Adipocyte (in vitro differentiated cells): Measurements from ENCODE around the gene COMMD1.

Source experiments
- DNase-seq: peaks from one replicate; pipeline ENCODE4 v3.0.0-alpha.2; 2015; ENCODE audit warnings: low read depth
- H3K27me3 ChIP-seq: replicated peaks from 2 replicates; pipeline ENCODE4 v1.7.0; 2013; ENCODE audit warnings: mild to moderate bottlenecking, low read length, moderate library complexity; ENCODE audit not compliant: control insufficient read depth, insufficient read depth
- H3K36me3 ChIP-seq: 2 replicates; pipeline ENCODE4 v1.7.0; 2013; ENCODE audit warnings: low read length, mild to moderate bottlenecking, moderate library complexity; ENCODE audit not compliant: control insufficient read depth, insufficient read depth, severe bottlenecking
- H3K4me1 ChIP-seq: 2 replicates; pipeline ENCODE4 v1.7.0; 2013; ENCODE audit warnings: mild to moderate bottlenecking, low read length, moderate library complexity; ENCODE audit not compliant: control insufficient read depth, insufficient read depth
- H3K4me3 ChIP-seq: 2 replicates; pipeline ENCODE4 v1.7.0; 2013; ENCODE audit warnings: mild to moderate bottlenecking, low read length, moderate library complexity
- H3K9ac ChIP-seq: 2 replicates; pipeline ENCODE4 v1.7.0; 2013; ENCODE audit warnings: mild to moderate bottlenecking, low read length, moderate library complexity
- H3K9me3 ChIP-seq: 2 replicates; pipeline ENCODE4 v1.7.0; 2013; ENCODE audit warnings: mild to moderate bottlenecking, low read length, moderate library complexity; ENCODE audit not compliant: control insufficient read depth

The COMMD1 gene

GRCh38 chr2:62054029-62054791 lies 148.7 kb downstream of the COMMD1 start:
- Histone ChIP-seq H3K36me3 (no peaks in the 10 kb centered on the region), H3K4me3 (no peak overlapping the region), H3K27me3 (no peaks in the 10 kb centered on the region), H3K9me3 (no peaks in the 10 kb centered on the region), H3K4me1 (no peaks in the 10 kb centered on the region), H3K9ac (no peak overlapping the region)
- no peak for DNase-seq

- H3K4me1 ChIP-seq: no peaks in the 10 kb centered on the region
- no peak overlapping the region for H3K4me3 ChIP-seq
- no peaks in the 10 kb centered on the region for H3K27me3 ChIP-seq
- no peak overlapping the region for H3K9ac ChIP-seq
- H3K36me3 ChIP-seq: no peaks in the 10 kb centered on the region
- H3K9me3 ChIP-seq: no peaks in the 10 kb centered on the region
- DNase-seq: no peak
These were observed 149.5 kb downstream of the COMMD1 start for GRCh38 chr2:62054916-62055450.

GRCh38 chr2:62055724-62056336 lies 150.4 kb downstream of the COMMD1 start:
- no peaks in the 10 kb centered on the region for H3K36me3 ChIP-seq
- H3K27me3 ChIP-seq: no peaks in the 10 kb centered on the region
- DNase-seq: no peak
- H3K4me3 ChIP-seq: no peak overlapping the region
- no peaks in the 10 kb centered on the region for H3K9me3 ChIP-seq
- H3K4me1 ChIP-seq: no peaks in the 10 kb centered on the region
- H3K9ac ChIP-seq: no peak overlapping the region

GRCh38 chr2:62056341-62056740 lies 150.9 kb downstream of the COMMD1 start:
- Histone ChIP-seq H3K4me1 (no peaks in the 10 kb centered on the region), H3K9ac (no peak overlapping the region), H3K9me3 (no peaks in the 10 kb centered on the region), H3K27me3 (no peaks in the 10 kb centered on the region), H3K36me3 (no peaks in the 10 kb centered on the region), H3K4me3 (no peak overlapping the region)
- no peak for DNase-seq

GRCh38 chr2:62065243-62065642 lies 159.8 kb downstream of the COMMD1 start:
- H3K4me3 ChIP-seq: no peak overlapping the region
- no peaks in the 10 kb centered on the region for H3K27me3 ChIP-seq
- H3K4me1 ChIP-seq: no peaks in the 10 kb centered on the region
- H3K9ac ChIP-seq: no peak overlapping the region
- no peak for DNase-seq
- no peaks in the 10 kb centered on the region for H3K36me3 ChIP-seq
- no peaks in the 10 kb centered on the region for H3K9me3 ChIP-seq

GRCh38 chr2:62071126-62071598 lies 165.7 kb downstream of the COMMD1 start:
- peaks cover 3% of the 10 kb centered on the region for H3K9me3 ChIP-seq
- no peak for DNase-seq
- H3K4me1 ChIP-seq: no peaks in the 10 kb centered on the region
- H3K27me3 ChIP-seq: no peaks in the 10 kb centered on the region
- peaks cover 3% of the 10 kb centered on the region for H3K36me3 ChIP-seq
- H3K4me3 ChIP-seq: no peak overlapping the region
- no peak overlapping the region for H3K9ac ChIP-seq

GRCh38 chr2:62071760-62072680 lies 166.5 kb downstream of the COMMD1 start:
- H3K9me3 ChIP-seq: peaks cover 3% of the 10 kb centered on the region
- DNase-seq: no peak
- no peaks in the 10 kb centered on the region for H3K4me1 ChIP-seq
- no peak overlapping the region for H3K9ac ChIP-seq
- no peaks in the 10 kb centered on the region for H3K27me3 ChIP-seq
- no peak overlapping the region for H3K4me3 ChIP-seq
- peaks cover 3% of the 10 kb centered on the region for H3K36me3 ChIP-seq

GRCh38 chr2:62074233-62074632 lies 168.8 kb downstream of the COMMD1 start:
- Histone ChIP-seq H3K9ac (no peak overlapping the region), H3K4me3 (no peak overlapping the region), H3K9me3 (peaks cover 3% of the 10 kb centered on the region), H3K27me3 (no peaks in the 10 kb centered on the region), H3K36me3 (peaks cover 3% of the 10 kb centered on the region), H3K4me1 (no peaks in the 10 kb centered on the region)
- no peak for DNase-seq

- peaks cover 3% of the 10 kb centered on the region for H3K9me3 ChIP-seq
- peaks cover 3% of the 10 kb centered on the region for H3K36me3 ChIP-seq
- no peak overlapping the region for H3K9ac ChIP-seq
- no peak overlapping the region for H3K4me3 ChIP-seq
- H3K4me1 ChIP-seq: peaks cover 5% of the 10 kb centered on the region
- DNase-seq: no peak
- no peaks in the 10 kb centered on the region for H3K27me3 ChIP-seq
These were observed 171.6 kb downstream of the COMMD1 start for GRCh38 chr2:62076980-62077638.

GRCh38 chr2:62084801-62085200 lies 179.3 kb downstream of the COMMD1 start:
- peaks cover 9% of the 10 kb centered on the region for H3K4me1 ChIP-seq
- DNase-seq: no peak

More at GRCh38 chr2:62084801-62085200, 179.3 kb downstream of the COMMD1 start:
- Histone ChIP-seq H3K9me3 (no peaks in the 10 kb centered on the region), H3K9ac (no peak overlapping the region), H3K36me3 (no peaks in the 10 kb centered on the region), H3K4me3 (no peak overlapping the region), H3K27me3 (no peaks in the 10 kb centered on the region)
